Gastrocnemius medialis (tissue), 4 donors: Measurements from ENCODE around the gene SGCD.

Experiments used
- CTCF ChIP-seq, 5 experiments: fragments of 450-650 bp in 3 of 5; fragments of 200-600 bp in 2 of 5; sonication (generic) in 2 of 5; IDR thresholded peaks in 4 of 5; conservative IDR thresholded peaks in 1 of 5; 1 replicate in 4 of 5; 2 replicates in 1 of 5; pipeline ENCODE4 v1.5.1; 2016 to 2019; ENCODE audit warnings: antibody characterized with exemption in 5 of 5, mild to moderate bottlenecking in 3 of 5, moderate library complexity in 3 of 5
- POLR2A ChIP-seq, 2 donors: fragments of 450-650 bp; IDR thresholded peaks; one replicate each; pipeline ENCODE4 v1.6.1; 2017; ENCODE audit warnings: antibody characterized with exemption in 2 of 2, mild to moderate bottlenecking in 2 of 2, moderate library complexity in 2 of 2

GRCh38 chr5:156587012-156587411 lies 260.0 kb downstream of the SGCD start:
- TF ChIP-seq CTCF (IDR thresholded peaks at IDR 0.05 in 4 of 5, conservative IDR thresholded peaks at IDR 0.05 in 1 of 5) (no peak), POLR2A (IDR thresholded peaks at IDR 0.05) (no peak)
